A549 (cell line): Measurements from ENCODE around the gene SYTL2. TPM values are rescaled to one million over a fixed set of nuclear protein-coding genes. Genes with fewer than 3 reads are reported as not detected.

Source experiments
- ATAC-seq, 2 experiments: fragments of 200-7000 bp in 1 of 2; fragments of >200 bp in 1 of 2; cut with Nextera tagmentation in 1 of 2; cut with Tn5 transposase in 1 of 2; 3 replicates each; pipeline versions ENCODE4 v1.8.0 to v1.9.1; 2018 to 2020; ENCODE audit warnings: mild to moderate bottlenecking in 1 of 2, moderate library complexity in 1 of 2
- CTCF ChIA-PET: fragments of 300-600 bp; sonication (Branson Sonifier 250); formaldehyde crosslinking; extraction: SDS; loops from one replicate; lab custom pipeline; 2021; ENCODE audit warnings: antibody characterized with exemption, inconsistent platforms; lab: Yijun Ruan, JAX
- POLR2A ChIA-PET: fragments of 350-600 bp; formaldehyde crosslinking; extraction: SDS; loops from one replicate; lab custom pipeline; 2021; ENCODE audit warnings: antibody characterized with exemption, inconsistent platforms; lab: Yijun Ruan, JAX
- DNase-seq, 2 experiments: peaks; one replicate each; pipeline versions ENCODE4 v3.0.0 to v3.0.0-alpha.2; 2011 to 2016; ENCODE audit warnings: low read depth in 1 of 2, low spot score in 1 of 2
- FAIRE-seq: peaks from 2 replicates; lab custom pipeline; 2011; peaks lifted over from hg19 to GRCh38; lab: Jason Lieb, UNC
- H3K27ac ChIP-seq, 2 experiments: fragments of >200 bp; sonication (Bioruptor Twin); formaldehyde crosslinking; 3 replicates each; pipeline ENCODE4 v1.5.1; 2016 to 2017
- H3K4me1 ChIP-seq: fragments of >200 bp; sonication (Bioruptor Twin); formaldehyde crosslinking; 3 replicates; pipeline ENCODE4 v1.6.1; 2016
- H3K4me2 ChIP-seq: fragments of >200 bp; sonication (Bioruptor Twin); formaldehyde crosslinking; 3 replicates; pipeline ENCODE4 v1.6.1; 2016
- H3K4me3 ChIP-seq: fragments of >200 bp; sonication (Bioruptor Twin); formaldehyde crosslinking; 3 replicates; pipeline ENCODE4 v1.5.1; 2016
- H3K9me3 ChIP-seq: fragments of >200 bp; sonication (Bioruptor Twin); formaldehyde crosslinking; 3 replicates; pipeline ENCODE4 v1.6.1; 2016
- BCL3 ChIP-seq: fragments of >200 bp; sonication (Bioruptor Twin); formaldehyde crosslinking; IDR thresholded peaks from 3 replicates; pipeline ENCODE4 v1.6.1; 2016
- BHLHE40 ChIP-seq: IDR thresholded peaks from 2 replicates; pipeline ENCODE4 v1.6.1; 2012; ENCODE audit warnings: low read depth, low read length, inconsistent platforms
- CBX2 ChIP-seq: fragments of 200-600 bp; sonication (generic); IDR thresholded peaks from 2 replicates; pipeline ENCODE4 v1.6.1; 2016; ENCODE audit warnings: low read depth, mild to moderate bottlenecking, borderline replicate concordance
- CBX8 ChIP-seq: fragments of 200-600 bp; sonication (generic); IDR thresholded peaks from 2 replicates; pipeline ENCODE4 v1.6.1; 2016
- EHF ChIP-seq: fragments of 250-450 bp; sonication (Bioruptor Pico); IDR thresholded peaks from 2 replicates; pipeline ENCODE4 v1.5.0; 2020; ENCODE audit warnings: mild to moderate bottlenecking
- EHMT2 ChIP-seq: fragments of 200-600 bp; sonication (generic); IDR thresholded peaks from 2 replicates; pipeline ENCODE4 v1.6.1; 2016; ENCODE audit warnings: antibody characterized with exemption, low read depth, mild to moderate bottlenecking, moderate library complexity
- ESRRA ChIP-seq: fragments of 150-350 bp; IDR thresholded peaks from 2 replicates; pipeline ENCODE4 v1.6.1; 2014; ENCODE audit warnings: mild to moderate bottlenecking, low read length, borderline replicate concordance
- FOSB ChIP-seq: fragments of 250-450 bp; sonication (Bioruptor Pico); IDR thresholded peaks from 2 replicates; pipeline ENCODE4 v1.5.0; 2020; ENCODE audit warnings: mild to moderate bottlenecking, moderate library complexity
- FOXS1 ChIP-seq: fragments of 250-450 bp; sonication (Bioruptor Pico); IDR thresholded peaks from 2 replicates; pipeline ENCODE4 v1.5.0; 2020; ENCODE audit warnings: mild to moderate bottlenecking, moderate library complexity
- GATA3 ChIP-seq: IDR thresholded peaks from 2 replicates; pipeline ENCODE4 v1.6.1; 2012; ENCODE audit warnings: borderline replicate concordance
- HDAC2 ChIP-seq: fragments of 200-600 bp; sonication (generic); IDR thresholded peaks from 2 replicates; pipeline ENCODE4 v1.6.1; 2016
- HOXA7 ChIP-seq: fragments of 250-450 bp; sonication (Bioruptor Pico); IDR thresholded peaks from 2 replicates; pipeline ENCODE4 v1.5.0; 2020; ENCODE audit warnings: mild to moderate bottlenecking, moderate library complexity
- JUN ChIP-seq, 2 experiments: fragments of >200 bp; sonication (Bioruptor Twin); formaldehyde crosslinking; IDR thresholded peaks; 2 replicates in 1 of 2; 3 replicates in 1 of 2; pipeline ENCODE4 v1.6.1; 2016 to 2017
- JUNB ChIP-seq: fragments of >200 bp; sonication (Bioruptor Twin); formaldehyde crosslinking; IDR thresholded peaks from 2 replicates; pipeline ENCODE4 v1.6.1; 2016
- MYC ChIP-seq: IDR thresholded peaks from 2 replicates; pipeline ENCODE4 v1.6.1; 2012; ENCODE audit warnings: mild to moderate bottlenecking, inconsistent platforms, low read length, improper control_type of control experiment, borderline replicate concordance
- NPAS2 ChIP-seq: fragments of 250-450 bp; sonication (Bioruptor Pico); IDR thresholded peaks from 2 replicates; pipeline ENCODE4 v1.8.0; 2022; ENCODE audit warnings: mild to moderate bottlenecking, moderate library complexity, borderline replicate concordance
- NR3C1 ChIP-seq: fragments of >200 bp; sonication (Bioruptor Twin); formaldehyde crosslinking; IDR thresholded peaks from 3 replicates; pipeline ENCODE4 v1.6.1; 2017
- PHF8 ChIP-seq: fragments of 200-600 bp; sonication (generic); IDR thresholded peaks from 2 replicates; pipeline ENCODE4 v1.6.1; 2016; ENCODE audit warnings: low read depth, mild to moderate bottlenecking, antibody characterized with exemption, moderate library complexity, borderline replicate concordance
- POLR2AphosphoS2 ChIP-seq: conservative IDR thresholded peaks from 2 replicates; pipeline ENCODE4 v1.6.1; 2012; ENCODE audit warnings: low read length, improper control_type of control experiment, inconsistent platforms
- RAD21 ChIP-seq, 2 experiments: fragments of >200 bp in 1 of 2; sonication (Bioruptor Twin) in 1 of 2; formaldehyde crosslinking in 1 of 2; IDR thresholded peaks in 1 of 2; conservative IDR thresholded peaks in 1 of 2; 2 replicates in 1 of 2; 3 replicates in 1 of 2; pipeline ENCODE4 v1.6.1; 2012 to 2018; ENCODE audit warnings: inconsistent platforms in 1 of 2
- REST ChIP-seq: fragments of 200-600 bp; sonication (generic); IDR thresholded peaks from 2 replicates; pipeline ENCODE4 v1.6.1; 2016; ENCODE audit warnings: antibody characterized with exemption, mild to moderate bottlenecking, moderate library complexity
- SMC3 ChIP-seq: fragments of >200 bp; sonication (Bioruptor Twin); formaldehyde crosslinking; IDR thresholded peaks from 3 replicates; pipeline ENCODE4 v1.6.1; 2018; ENCODE audit warnings: inconsistent platforms
- SREBF2 ChIP-seq: fragments of 450-650 bp; IDR thresholded peaks from 2 replicates; pipeline ENCODE4 v1.6.1; 2014; ENCODE audit warnings: mild to moderate bottlenecking, moderate library complexity
- ZNF302 ChIP-seq: fragments of 250-450 bp; sonication (Bioruptor Pico); IDR thresholded peaks from 2 replicates; pipeline ENCODE4 v1.9.0; 2021; ENCODE audit warnings: inconsistent platforms, mild to moderate bottlenecking, moderate library complexity
- ZSCAN20 ChIP-seq: fragments of 250-450 bp; sonication (Bioruptor Pico); IDR thresholded peaks from 2 replicates; pipeline ENCODE4 v1.8.0; 2022; ENCODE audit warnings: mild to moderate bottlenecking, moderate library complexity
- WGBS: methylation state at CpG from one replicate; pipeline ENCODE4 v1.1.6; 2017; ENCODE audit errors: missing lambda C conversion rate; 5-methylcytosine and 5-hydroxymethylcytosine counted together
- polyA plus RNA-seq, 4 experiments: library from polyadenylated mRNA; depleted of rRNA in 3 of 4; stranded (reverse); fragments of >200 nt; fragmentation: RNase III in 1 of 4; extraction: RNeasy Plus Mini Kit Qiagen cat#74134 plus additional on column Dnase treatment in 1 of 4; gene quantifications; 2 replicates in 3 of 4; 3 replicates in 1 of 4; pipeline ENCODE4 v1.2.3, GENCODE V29; 2011 to 2017
- TF ChIP-seq, protein P1 (sequence below): fragments of >200 bp; sonication (Bioruptor Twin); formaldehyde crosslinking; IDR thresholded peaks from 2 replicates; pipeline ENCODE4 v1.6.1; 2016

Gene SYTL2
- polyA plus RNA-seq, 2 of the 4 experiments (the other 2 are of a cell fraction): 11.6 to 34.2 TPM

GRCh38 chr11:85766721-85767161 is 44.2 kb downstream of the SYTL2 start:
- Histone ChIP-seq H3K4me2 (no peak overlapping the region), H3K4me1 (0 out of 3 replicates have a peak, but pooled peaks cover 6% of the 10 kb centered on the region), H3K4me3 (no peak overlapping the region), H3K9me3 (no peaks in the 10 kb centered on the region), H3K27ac (no peak overlapping the region)
- CTCF ChIA-PET: interaction anchor here (1.9 kb wide), 1 partner anchor 60 kb away, joined by 4 read pairs; no protein-coding TSS in a partner anchor
- no peak for DNase-seq
- POLR2A ChIA-PET: interaction anchor here (0.6 kb wide), 1 partner anchor 119 kb away, joined by 3 read pairs; the partner anchor contains the start of gene TMEM126A
- no peak for TF ChIP-seq RAD21 (conservative IDR thresholded peaks at IDR 0.05 in 1 of 2, IDR thresholded peaks at IDR 0.05 in 1 of 2)
- no peak for TF ChIP-seq CBX8
- TF ChIP-seq ZSCAN20 (CRISPR knock-in tag): no peak
- no peak for TF ChIP-seq NR3C1
- no peak for TF ChIP-seq MYC
- TF ChIP-seq BHLHE40: no peak
- TF ChIP-seq FOXS1 (CRISPR knock-in tag): no peak
- TF ChIP-seq SREBF2: no peak
- no peak for TF ChIP-seq GATA3
- no peak for TF ChIP-seq FOSB
- TF ChIP-seq EHF: no peak
- no peak for TF ChIP-seq POLR2AphosphoS2
- TF ChIP-seq ESRRA: no peak
- TF ChIP-seq ZNF302 (CRISPR knock-in tag): no peak
- TF ChIP-seq JUN (IDR thresholded peaks at IDR 0.05): no peak
- TF ChIP-seq NPAS2 (CRISPR knock-in tag): no peak
- no peak for ATAC-seq
- FAIRE-seq: no peak
- 80% methylated on average over 2 of the region's 2 CpGs for WGBS

GRCh38 chr11:85764796-85765195 is 46.1 kb downstream of the SYTL2 start:
- CTCF ChIA-PET: interaction anchor here (1.6 kb wide), 1 partner anchor 69 kb away, joined by 7 read pairs; no protein-coding TSS in a partner anchor
- ATAC-seq (no peak), FAIRE-seq (no peak), DNase-seq (no peak)
- H3K9me3 ChIP-seq: no peaks in the 10 kb centered on the region
- no peak overlapping the region for H3K4me2 ChIP-seq
- H3K4me3 ChIP-seq: no peak overlapping the region
- H3K27ac ChIP-seq: no peak overlapping the region
- 73% methylated on average over 4 of the region's 4 CpGs for WGBS
- peaks cover 18% of the 10 kb centered on the region for H3K4me1 ChIP-seq
- POLR2A ChIA-PET: no interaction called here
- TF ChIP-seq PHF8: no peak
- TF ChIP-seq SMC3: no peak
- no peak for TF ChIP-seq EHMT2

GRCh38 chr11:85762226-85762625 is 48.7 kb downstream of the SYTL2 start:
- Histone ChIP-seq H3K4me2 (0 out of 3 replicates have a peak overlapping the region, but pooled peaks have one; percentile 6), H3K9me3 (no peaks in the 10 kb centered on the region), H3K4me1 (peaks cover 24% of the 10 kb centered on the region), H3K4me3 (no peak overlapping the region), H3K27ac (peak overlapping the region; percentile 25 to 28; a peak in 2 of 6 replicates)
- WGBS: 91% methylated on average over 1 of the region's 1 CpG
- DNase-seq (no peak), ATAC-seq (no peak), FAIRE-seq (no peak)
- TF ChIP-seq REST (no peak), HDAC2 (no peak), BCL3 (no peak), JUNB (no peak), CBX2 (no peak), HOXA7 (CRISPR knock-in tag) (no peak)
- TF ChIP-seq, protein P1, sequence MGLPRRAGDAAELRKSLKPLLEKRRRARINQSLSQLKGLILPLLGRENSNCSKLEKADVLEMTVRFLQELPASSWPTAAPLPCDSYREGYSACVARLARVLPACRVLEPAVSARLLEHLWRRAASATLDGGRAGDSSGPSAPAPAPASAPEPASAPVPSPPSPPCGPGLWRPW: no peak
- ChIA-PET CTCF (interaction anchor here (0.9 to 1.0 kb wide), 2 partner anchors 9 to 13 kb away, joined by 3 read pairs; no protein-coding TSS in a partner anchor), POLR2A (no interaction called here)
